HFF-Myc (cell line): ENCODE measurements around the gene GOT1.

Source experiments
- DNase-seq: peaks from one replicate; pipeline ENCODE4 v3.0.0-alpha.2; 2011; ENCODE audit warnings: low read depth; ENCODE audit errors: extremely low read depth
- H3K4me3 ChIP-seq: replicated peaks from 2 replicates; pipeline ENCODE4 v1.5.1; 2011; ENCODE audit warnings: low read depth, mild to moderate bottlenecking, control low read depth, low read length
- TF ChIP-seq, protein P1 (sequence below): IDR thresholded peaks from 2 replicates; pipeline ENCODE4 v1.5.1; 2012; ENCODE audit warnings: mild to moderate bottlenecking, low read depth, low read length, control low read depth; ENCODE audit errors: missing control alignments

GOT1 gene

DNA sequence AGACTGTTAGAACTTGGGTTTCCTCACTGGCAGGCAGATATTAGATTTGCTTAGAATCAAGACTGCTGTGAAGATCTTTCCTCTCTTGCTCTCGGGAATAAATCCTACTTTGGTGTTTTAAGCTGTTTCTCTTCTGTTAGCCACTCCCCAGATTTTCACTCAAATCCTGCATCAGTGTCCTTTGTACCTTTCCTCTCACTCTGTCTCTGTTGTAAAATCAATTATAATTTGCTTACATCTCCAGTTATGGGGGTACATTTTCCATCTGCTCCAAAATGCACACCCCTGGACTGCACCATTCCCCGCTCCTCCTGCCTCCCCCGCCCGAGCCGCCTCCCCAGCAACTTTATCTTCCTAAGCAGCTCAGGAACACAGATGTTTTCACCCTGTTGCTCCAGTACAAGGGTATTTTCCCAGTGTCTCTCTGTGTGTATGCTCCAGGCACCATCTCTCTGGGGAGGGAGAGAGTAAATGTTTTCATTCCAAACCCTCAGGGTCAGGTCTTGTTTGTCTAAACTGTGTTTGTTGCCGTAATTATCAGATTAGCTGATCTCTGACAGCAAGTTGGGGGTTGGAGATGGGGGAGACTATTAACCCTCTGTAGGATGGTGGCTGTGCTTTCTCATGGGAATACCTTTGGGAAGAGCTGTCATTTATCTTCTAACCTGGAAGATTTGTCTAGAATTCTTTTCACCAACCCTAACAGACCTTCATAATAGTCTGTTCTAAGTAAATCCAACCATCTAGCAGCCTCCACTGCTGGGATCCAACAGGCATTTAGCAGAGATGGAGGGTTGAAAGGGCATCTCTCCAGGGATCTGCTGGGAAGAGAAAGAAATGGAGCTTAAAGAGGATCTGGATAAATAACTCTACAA is 20.4 kb upstream of the GOT1 start:
- TF ChIP-seq, protein P1, sequence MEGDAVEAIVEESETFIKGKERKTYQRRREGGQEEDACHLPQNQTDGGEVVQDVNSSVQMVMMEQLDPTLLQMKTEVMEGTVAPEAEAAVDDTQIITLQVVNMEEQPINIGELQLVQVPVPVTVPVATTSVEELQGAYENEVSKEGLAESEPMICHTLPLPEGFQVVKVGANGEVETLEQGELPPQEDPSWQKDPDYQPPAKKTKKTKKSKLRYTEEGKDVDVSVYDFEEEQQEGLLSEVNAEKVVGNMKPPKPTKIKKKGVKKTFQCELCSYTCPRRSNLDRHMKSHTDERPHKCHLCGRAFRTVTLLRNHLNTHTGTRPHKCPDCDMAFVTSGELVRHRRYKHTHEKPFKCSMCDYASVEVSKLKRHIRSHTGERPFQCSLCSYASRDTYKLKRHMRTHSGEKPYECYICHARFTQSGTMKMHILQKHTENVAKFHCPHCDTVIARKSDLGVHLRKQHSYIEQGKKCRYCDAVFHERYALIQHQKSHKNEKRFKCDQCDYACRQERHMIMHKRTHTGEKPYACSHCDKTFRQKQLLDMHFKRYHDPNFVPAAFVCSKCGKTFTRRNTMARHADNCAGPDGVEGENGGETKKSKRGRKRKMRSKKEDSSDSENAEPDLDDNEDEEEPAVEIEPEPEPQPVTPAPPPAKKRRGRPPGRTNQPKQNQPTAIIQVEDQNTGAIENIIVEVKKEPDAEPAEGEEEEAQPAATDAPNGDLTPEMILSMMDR, result no peak
- DNase-seq, result no peak
- no peak overlapping the region for H3K4me3 ChIP-seq

DNA sequence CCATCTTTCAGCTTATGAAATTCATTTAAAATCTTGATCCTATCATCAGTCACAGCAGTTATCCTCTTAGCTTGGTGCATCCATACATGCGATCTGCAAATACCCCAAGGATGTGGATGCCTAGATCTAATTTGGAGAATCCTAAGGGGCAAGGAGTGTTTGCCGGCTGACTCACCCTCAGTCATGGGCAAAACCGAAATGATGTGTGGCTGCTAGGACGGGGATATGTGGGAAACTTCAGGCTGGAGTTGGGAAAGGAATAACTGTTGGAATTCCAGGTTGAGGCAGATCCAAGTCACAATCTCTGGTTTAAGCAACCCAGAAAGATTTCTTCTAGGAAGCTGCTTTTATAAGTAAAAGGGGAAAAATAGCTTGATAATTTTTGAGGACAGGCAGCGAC is 19.7 kb upstream of the GOT1 start:
- TF ChIP-seq, protein P1, result no peak
- DNase-seq, result no peak
- H3K4me3 ChIP-seq, result no peak overlapping the region

DNA sequence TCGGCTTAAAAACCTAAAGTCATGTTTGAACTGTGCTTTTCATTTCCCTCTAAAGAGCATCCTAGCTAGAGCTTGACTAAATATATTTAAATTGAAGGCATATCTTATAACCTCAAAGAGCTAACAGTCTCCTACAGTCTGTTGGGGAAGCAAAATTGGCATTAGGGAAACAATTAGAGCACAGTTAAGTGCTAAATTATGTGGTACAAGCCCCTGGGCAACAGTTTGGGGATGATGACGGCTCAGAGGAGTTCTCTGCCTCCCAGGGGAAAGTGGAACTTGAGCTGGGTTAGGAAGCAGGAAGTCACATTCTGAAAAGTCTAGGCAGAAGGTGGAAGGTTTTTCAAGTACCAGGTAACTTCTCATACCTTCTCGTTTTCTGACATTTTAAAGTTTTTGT is 18.6 kb upstream of the GOT1 start:
- DNase-seq, result no peak
- TF ChIP-seq, protein P1, result no peak
- H3K4me3 ChIP-seq, result no peak overlapping the region

DNA sequence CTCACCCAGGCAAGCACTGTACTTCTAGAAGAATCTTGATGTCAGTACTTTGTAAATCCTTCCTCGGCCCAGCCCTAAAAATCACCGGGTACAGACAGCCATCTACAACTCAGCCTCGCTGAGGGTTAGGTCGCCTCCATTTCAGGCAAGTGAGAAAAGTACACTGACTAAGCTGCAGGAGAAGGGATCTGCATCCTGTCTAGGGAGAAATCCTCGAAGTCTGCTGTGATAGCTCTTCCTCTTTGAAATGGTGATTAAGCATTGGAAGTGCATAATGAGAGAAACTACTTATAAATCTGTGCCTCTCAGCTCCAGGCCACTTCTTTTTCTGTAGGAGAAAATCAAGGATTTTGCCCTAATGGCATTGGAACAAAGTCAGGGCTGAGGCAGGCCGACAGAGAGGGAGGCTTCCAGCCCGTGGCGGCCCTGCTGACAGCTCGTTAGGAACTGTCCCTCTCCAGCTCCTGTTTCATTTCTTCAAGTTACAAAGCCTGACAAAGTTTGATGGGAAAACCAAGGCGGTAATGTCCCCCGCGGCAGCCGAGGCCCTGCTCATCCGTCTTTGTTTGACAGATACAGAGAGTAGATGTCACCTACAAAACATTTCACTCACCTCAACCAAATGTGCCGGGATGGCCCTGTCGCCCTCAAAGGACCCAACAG is 14.1 kb upstream of the GOT1 start:
- TF ChIP-seq, protein P1, result no peak
- H3K4me3 ChIP-seq, result no peak overlapping the region
- no peak for DNase-seq

DNA sequence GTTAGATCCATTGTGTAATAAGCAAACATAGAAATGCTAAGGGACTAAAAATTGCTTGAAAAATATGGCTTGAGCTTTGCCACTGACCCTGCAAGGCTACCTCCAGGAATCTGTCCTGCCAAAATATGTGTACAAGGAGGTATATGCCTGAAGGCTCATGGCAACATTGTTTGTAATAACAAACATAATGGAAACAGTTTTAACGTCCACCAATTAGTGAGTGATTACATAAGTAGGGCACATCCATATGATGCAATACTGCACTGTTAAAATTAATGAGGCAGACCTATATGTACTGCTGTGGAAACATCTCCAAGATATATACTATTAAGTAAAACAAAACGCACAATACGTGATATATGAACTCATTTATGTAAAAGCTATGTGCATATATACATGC is 13.1 kb upstream of the GOT1 start:
- H3K4me3 ChIP-seq, result no peak overlapping the region
- TF ChIP-seq, protein P1, result no peak
- no peak for DNase-seq

DNA sequence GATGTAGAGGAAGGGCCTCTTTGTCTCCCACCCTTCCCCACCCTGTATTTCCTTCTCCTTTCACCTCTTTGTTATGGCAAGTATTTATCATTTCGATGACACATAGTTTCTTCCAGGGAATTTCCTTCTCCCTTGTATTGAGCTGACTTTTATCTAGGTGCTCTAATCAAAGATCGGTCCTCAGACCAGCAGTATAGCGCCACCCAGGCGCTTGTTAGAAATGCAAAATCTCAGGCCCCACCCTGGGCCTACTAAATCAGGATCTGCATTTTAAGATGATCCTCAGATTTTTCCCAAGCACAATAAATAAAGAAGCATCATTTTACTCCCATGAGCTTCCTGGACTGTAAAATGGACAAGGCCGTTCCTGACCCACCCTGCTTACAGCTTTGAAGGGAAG is 12.0 kb upstream of the GOT1 start:
- H3K4me3 ChIP-seq, result no peak overlapping the region
- DNase-seq, result no peak
- TF ChIP-seq, protein P1, result no peak
